H1 (cell line): ENCODE results near the gene FBXL17. TPM values are rescaled to one million over a fixed set of nuclear protein-coding genes. Genes with fewer than 3 reads are reported as not detected.

Experiments
- CTBP2 ChIP-seq: IDR thresholded peaks from 2 replicates; pipeline ENCODE4 v1.7.0; 2011; ENCODE audit warnings: borderline replicate concordance, mild to moderate bottlenecking, moderate library complexity, mixed read lengths, low read length; ENCODE audit not compliant: insufficient read depth, insufficient read length
- SIX5 ChIP-seq: IDR thresholded peaks from 2 replicates; pipeline ENCODE4 v1.6.1; 2011; ENCODE audit warnings: mild to moderate bottlenecking, low read depth, low read length
- SP1 ChIP-seq: IDR thresholded peaks from 2 replicates; pipeline ENCODE4 v1.6.1; 2011; ENCODE audit warnings: low read depth, low read length
- SP2 ChIP-seq: IDR thresholded peaks from 2 replicates; pipeline ENCODE4 v1.6.1; 2012; ENCODE audit warnings: mild to moderate bottlenecking, low read length, inconsistent platforms
- SP4 ChIP-seq: IDR thresholded peaks from 2 replicates; pipeline ENCODE4 v1.6.1; 2012; ENCODE audit warnings: low read length, inconsistent platforms
- ZNF274 ChIP-seq: IDR thresholded peaks from 2 replicates; pipeline ENCODE4 v1.7.0; 2012; ENCODE audit warnings: low read length, borderline replicate concordance; ENCODE audit errors: extremely low read depth
- polyA plus RNA-seq, 7 experiments: library from polyadenylated mRNA; depleted of rRNA in 3 of 7; stranded (reverse) in 5 of 7; unstranded in 2 of 7; fragments of >200 nt in 5 of 7; fragments of 200-250 nt in 2 of 7; gene quantifications; 1 replicate in 5 of 7; 2 replicates in 1 of 7; 4 replicates in 1 of 7; pipeline versions ENCODE4 v1.2.1 to v1.2.3, GENCODE V29; 2011 to 2013; ENCODE audit warnings: missing spikeins in 2 of 7, mixed read lengths in 2 of 7
- total RNA-seq: library from RNA; stranded (reverse); fragmentation: NEBNext Ultra II Directional; extraction: Animal tissue kit (Norgen Biotek cat#: 25700); gene quantifications from 2 replicates; pipeline ENCODE4 v1.2.1, GENCODE V29; 2021
- TF ChIP-seq, protein P1 (sequence below): fragments of 300-600 bp; sonication (generic); IDR thresholded peaks from 2 replicates; pipeline ENCODE4 v1.7.1; 2012; ENCODE audit warnings: low read length, moderate library complexity, mild to moderate bottlenecking, inconsistent platforms; ENCODE audit not compliant: insufficient replicate concordance
- TF ChIP-seq, protein P2 (sequence below): IDR thresholded peaks from 2 replicates; pipeline ENCODE4 v1.6.1; 2012; ENCODE audit warnings: low read length, inconsistent platforms

The FBXL17 gene
- total and polyA plus RNA-seq, 2 of the 8 experiments (the other 6 are each of a cell fraction or from before 2014, with no cell fraction given): 0.35 to 4.3 TPM

DNA sequence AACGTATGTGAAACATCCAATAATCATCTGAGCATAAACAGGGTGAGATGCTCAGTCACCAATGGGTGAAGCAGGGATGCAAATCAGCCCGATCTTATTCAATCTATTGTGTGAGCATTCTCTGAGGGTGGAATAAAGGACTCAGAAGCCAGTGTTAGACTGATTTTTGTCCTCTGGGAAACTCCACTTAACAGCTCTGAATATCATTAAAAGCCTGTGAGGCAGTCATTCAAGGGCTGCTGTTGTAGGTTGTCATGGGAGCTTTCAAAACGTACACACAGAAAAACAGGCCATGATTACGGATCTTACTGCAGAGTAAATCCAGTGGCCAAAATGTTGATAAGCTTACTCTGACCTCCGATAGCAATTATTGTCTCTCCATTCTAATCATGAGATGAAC is 444.7 kb downstream of the FBXL17 start (continued):
- TF ChIP-seq, protein P1, sequence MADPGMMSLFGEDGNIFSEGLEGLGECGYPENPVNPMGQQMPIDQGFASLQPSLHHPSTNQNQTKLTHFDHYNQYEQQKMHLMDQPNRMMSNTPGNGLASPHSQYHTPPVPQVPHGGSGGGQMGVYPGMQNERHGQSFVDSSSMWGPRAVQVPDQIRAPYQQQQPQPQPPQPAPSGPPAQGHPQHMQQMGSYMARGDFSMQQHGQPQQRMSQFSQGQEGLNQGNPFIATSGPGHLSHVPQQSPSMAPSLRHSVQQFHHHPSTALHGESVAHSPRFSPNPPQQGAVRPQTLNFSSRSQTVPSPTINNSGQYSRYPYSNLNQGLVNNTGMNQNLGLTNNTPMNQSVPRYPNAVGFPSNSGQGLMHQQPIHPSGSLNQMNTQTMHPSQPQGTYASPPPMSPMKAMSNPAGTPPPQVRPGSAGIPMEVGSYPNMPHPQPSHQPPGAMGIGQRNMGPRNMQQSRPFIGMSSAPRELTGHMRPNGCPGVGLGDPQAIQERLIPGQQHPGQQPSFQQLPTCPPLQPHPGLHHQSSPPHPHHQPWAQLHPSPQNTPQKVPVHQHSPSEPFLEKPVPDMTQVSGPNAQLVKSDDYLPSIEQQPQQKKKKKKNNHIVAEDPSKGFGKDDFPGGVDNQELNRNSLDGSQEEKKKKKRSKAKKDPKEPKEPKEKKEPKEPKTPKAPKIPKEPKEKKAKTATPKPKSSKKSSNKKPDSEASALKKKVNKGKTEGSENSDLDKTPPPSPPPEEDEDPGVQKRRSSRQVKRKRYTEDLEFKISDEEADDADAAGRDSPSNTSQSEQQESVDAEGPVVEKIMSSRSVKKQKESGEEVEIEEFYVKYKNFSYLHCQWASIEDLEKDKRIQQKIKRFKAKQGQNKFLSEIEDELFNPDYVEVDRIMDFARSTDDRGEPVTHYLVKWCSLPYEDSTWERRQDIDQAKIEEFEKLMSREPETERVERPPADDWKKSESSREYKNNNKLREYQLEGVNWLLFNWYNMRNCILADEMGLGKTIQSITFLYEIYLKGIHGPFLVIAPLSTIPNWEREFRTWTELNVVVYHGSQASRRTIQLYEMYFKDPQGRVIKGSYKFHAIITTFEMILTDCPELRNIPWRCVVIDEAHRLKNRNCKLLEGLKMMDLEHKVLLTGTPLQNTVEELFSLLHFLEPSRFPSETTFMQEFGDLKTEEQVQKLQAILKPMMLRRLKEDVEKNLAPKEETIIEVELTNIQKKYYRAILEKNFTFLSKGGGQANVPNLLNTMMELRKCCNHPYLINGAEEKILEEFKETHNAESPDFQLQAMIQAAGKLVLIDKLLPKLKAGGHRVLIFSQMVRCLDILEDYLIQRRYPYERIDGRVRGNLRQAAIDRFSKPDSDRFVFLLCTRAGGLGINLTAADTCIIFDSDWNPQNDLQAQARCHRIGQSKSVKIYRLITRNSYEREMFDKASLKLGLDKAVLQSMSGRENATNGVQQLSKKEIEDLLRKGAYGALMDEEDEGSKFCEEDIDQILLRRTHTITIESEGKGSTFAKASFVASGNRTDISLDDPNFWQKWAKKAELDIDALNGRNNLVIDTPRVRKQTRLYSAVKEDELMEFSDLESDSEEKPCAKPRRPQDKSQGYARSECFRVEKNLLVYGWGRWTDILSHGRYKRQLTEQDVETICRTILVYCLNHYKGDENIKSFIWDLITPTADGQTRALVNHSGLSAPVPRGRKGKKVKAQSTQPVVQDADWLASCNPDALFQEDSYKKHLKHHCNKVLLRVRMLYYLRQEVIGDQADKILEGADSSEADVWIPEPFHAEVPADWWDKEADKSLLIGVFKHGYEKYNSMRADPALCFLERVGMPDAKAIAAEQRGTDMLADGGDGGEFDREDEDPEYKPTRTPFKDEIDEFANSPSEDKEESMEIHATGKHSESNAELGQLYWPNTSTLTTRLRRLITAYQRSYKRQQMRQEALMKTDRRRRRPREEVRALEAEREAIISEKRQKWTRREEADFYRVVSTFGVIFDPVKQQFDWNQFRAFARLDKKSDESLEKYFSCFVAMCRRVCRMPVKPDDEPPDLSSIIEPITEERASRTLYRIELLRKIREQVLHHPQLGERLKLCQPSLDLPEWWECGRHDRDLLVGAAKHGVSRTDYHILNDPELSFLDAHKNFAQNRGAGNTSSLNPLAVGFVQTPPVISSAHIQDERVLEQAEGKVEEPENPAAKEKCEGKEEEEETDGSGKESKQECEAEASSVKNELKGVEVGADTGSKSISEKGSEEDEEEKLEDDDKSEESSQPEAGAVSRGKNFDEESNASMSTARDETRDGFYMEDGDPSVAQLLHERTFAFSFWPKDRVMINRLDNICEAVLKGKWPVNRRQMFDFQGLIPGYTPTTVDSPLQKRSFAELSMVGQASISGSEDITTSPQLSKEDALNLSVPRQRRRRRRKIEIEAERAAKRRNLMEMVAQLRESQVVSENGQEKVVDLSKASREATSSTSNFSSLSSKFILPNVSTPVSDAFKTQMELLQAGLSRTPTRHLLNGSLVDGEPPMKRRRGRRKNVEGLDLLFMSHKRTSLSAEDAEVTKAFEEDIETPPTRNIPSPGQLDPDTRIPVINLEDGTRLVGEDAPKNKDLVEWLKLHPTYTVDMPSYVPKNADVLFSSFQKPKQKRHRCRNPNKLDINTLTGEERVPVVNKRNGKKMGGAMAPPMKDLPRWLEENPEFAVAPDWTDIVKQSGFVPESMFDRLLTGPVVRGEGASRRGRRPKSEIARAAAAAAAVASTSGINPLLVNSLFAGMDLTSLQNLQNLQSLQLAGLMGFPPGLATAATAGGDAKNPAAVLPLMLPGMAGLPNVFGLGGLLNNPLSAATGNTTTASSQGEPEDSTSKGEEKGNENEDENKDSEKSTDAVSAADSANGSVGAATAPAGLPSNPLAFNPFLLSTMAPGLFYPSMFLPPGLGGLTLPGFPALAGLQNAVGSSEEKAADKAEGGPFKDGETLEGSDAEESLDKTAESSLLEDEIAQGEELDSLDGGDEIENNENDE: no peak
- TF ChIP-seq, protein P2, sequence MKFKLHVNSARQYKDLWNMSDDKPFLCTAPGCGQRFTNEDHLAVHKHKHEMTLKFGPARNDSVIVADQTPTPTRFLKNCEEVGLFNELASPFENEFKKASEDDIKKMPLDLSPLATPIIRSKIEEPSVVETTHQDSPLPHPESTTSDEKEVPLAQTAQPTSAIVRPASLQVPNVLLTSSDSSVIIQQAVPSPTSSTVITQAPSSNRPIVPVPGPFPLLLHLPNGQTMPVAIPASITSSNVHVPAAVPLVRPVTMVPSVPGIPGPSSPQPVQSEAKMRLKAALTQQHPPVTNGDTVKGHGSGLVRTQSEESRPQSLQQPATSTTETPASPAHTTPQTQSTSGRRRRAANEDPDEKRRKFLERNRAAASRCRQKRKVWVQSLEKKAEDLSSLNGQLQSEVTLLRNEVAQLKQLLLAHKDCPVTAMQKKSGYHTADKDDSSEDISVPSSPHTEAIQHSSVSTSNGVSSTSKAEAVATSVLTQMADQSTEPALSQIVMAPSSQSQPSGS: no peak
- no peak for TF ChIP-seq SP2
- no peak for TF ChIP-seq ZNF274
- no peak for TF ChIP-seq SP1
- no peak for TF ChIP-seq SIX5
- no peak for TF ChIP-seq SP4
- no peak for TF ChIP-seq CTBP2
